Naive thymus-derived CD4-positive, alpha-beta T cell (primary cell): Measurements from ENCODE around the gene ZCCHC14. TPM values are rescaled to one million over a fixed set of nuclear protein-coding genes. Genes with fewer than 3 reads are reported as not detected.
A peak's percentile ranks its signal among the peaks of the same experiment; 100 is the strongest.

ENCODE experiments used
- ATAC-seq: fragments of 150-1000 bp; cut with Tn5 transposase; 2 replicates; pipeline ENCODE4 v1.10.0; 2021; ENCODE audit warnings: mild to moderate bottlenecking, moderate library complexity
- CTCF ChIA-PET: fragments of 350-600 bp; sonication (Branson Sonifier 250); formaldehyde crosslinking; loops from one replicate; lab custom pipeline; 2021; ENCODE audit warnings: antibody characterized with exemption; lab: Charles Lee
- POLR2A ChIA-PET: fragments of 350-600 bp; sonication (Branson Sonifier 250); formaldehyde crosslinking; loops from one replicate; lab custom pipeline; 2021; ENCODE audit warnings: antibody characterized with exemption, inconsistent platforms; lab: Charles Lee
- DNase-seq, 9 donors: peaks; one replicate each; pipeline versions ENCODE4 v3.0.0 to v3.0.0-alpha.2; 2020 to 2022; ENCODE audit warnings: mixed read lengths in 1 of 9
- H3K27ac ChIP-seq: one replicate; pipeline ENCODE4 v1.7.0; 2013; ENCODE audit warnings: mild to moderate bottlenecking, low read depth, low read length, moderate library complexity
- H3K27me3 ChIP-seq, 2 donors: one replicate each; pipeline ENCODE4 v1.7.0; 2013; ENCODE audit warnings: low read length in 2 of 2, mild to moderate bottlenecking in 2 of 2, moderate library complexity in 2 of 2; ENCODE audit not compliant: control insufficient read depth in 2 of 2, insufficient read depth in 2 of 2
- H3K36me3 ChIP-seq, 3 experiments: 1 replicate in 2 of 3; 2 replicates in 1 of 3; pipeline ENCODE4 v1.7.0; 2013; ENCODE audit warnings: low read length in 3 of 3, mild to moderate bottlenecking in 3 of 3, moderate library complexity in 1 of 3; ENCODE audit not compliant: insufficient read depth in 3 of 3, control insufficient read depth in 2 of 3
- H3K4me1 ChIP-seq, 2 donors: one replicate each; pipeline ENCODE4 v1.7.0; 2013; ENCODE audit warnings: low read length in 2 of 2, mild to moderate bottlenecking in 2 of 2, moderate library complexity in 1 of 2; ENCODE audit not compliant: control insufficient read depth in 2 of 2, insufficient read depth in 2 of 2
- H3K4me3 ChIP-seq: 2 replicates; pipeline ENCODE4 v1.7.0; 2013; ENCODE audit warnings: mild to moderate bottlenecking, low read length
- H3K9me3 ChIP-seq, 3 experiments: 1 replicate in 2 of 3; 2 replicates in 1 of 3; pipeline ENCODE4 v1.7.0; 2013; ENCODE audit warnings: low read length in 3 of 3; ENCODE audit not compliant: control insufficient read depth in 2 of 3
- H3K27ac Mint-ChIP-seq, 9 donors: one replicate each; pipeline ENCODE4 v1.8.0; 2020 to 2022; ENCODE audit warnings: mixed read lengths in 9 of 9, mild to moderate bottlenecking in 8 of 9, moderate library complexity in 5 of 9, inconsistent platforms in 2 of 9
- H3K27me3 Mint-ChIP-seq, 5 donors: one replicate each; pipeline ENCODE4 v1.8.0; 2021 to 2022; ENCODE audit warnings: mixed read lengths in 5 of 5, mild to moderate bottlenecking in 1 of 5
- H3K36me3 Mint-ChIP-seq, 5 donors: one replicate each; pipeline ENCODE4 v1.8.0; 2020 to 2022; ENCODE audit warnings: mixed read lengths in 5 of 5, mild to moderate bottlenecking in 3 of 5, inconsistent platforms in 1 of 5
- H3K4me1 Mint-ChIP-seq, 7 donors: one replicate each; pipeline ENCODE4 v1.8.0; 2020 to 2022; ENCODE audit warnings: mixed read lengths in 7 of 7, mild to moderate bottlenecking in 3 of 7, inconsistent platforms in 1 of 7
- H3K4me3 Mint-ChIP-seq, 10 donors: one replicate each; pipeline ENCODE4 v1.8.0; 2020 to 2022; ENCODE audit warnings: mild to moderate bottlenecking in 10 of 10, mixed read lengths in 10 of 10, moderate library complexity in 6 of 10, inconsistent platforms in 2 of 10
- H3K9me3 Mint-ChIP-seq, 11 donors: one replicate each; pipeline ENCODE4 v1.8.0; 2020 to 2022; ENCODE audit warnings: mixed read lengths in 11 of 11, mild to moderate bottlenecking in 4 of 11, inconsistent platforms in 1 of 11, moderate library complexity in 1 of 11
- intact Hi-C, 2 donors: fragments of 100-400 bp; cut with micrococcal nuclease; formaldehyde crosslinking; loops; one replicate each; pipeline ENCODE4 v1.15.1; 2023
- polyA plus RNA-seq, 2 donors: library from polyadenylated mRNA; unstranded; fragments of 300-500 nt; fragmentation: Illumina TruSeq; gene quantifications; one replicate each; pipeline ENCODE4 v1.2.3, GENCODE V29; 2021
- total RNA-seq, 6 experiments: library from RNA in 5 of 6; stranded (reverse) in 5 of 6; gene quantifications; 1 replicate in 5 of 6; 2 replicates in 1 of 6; pipeline ENCODE4 v1.2.3 and lab custom pipeline; 2021 to 2026

The ZCCHC14 gene
- total and polyA plus RNA-seq, 7 experiments from 2014 or later: 0.64 to 34.2 (median 18.3) TPM

DNA sequence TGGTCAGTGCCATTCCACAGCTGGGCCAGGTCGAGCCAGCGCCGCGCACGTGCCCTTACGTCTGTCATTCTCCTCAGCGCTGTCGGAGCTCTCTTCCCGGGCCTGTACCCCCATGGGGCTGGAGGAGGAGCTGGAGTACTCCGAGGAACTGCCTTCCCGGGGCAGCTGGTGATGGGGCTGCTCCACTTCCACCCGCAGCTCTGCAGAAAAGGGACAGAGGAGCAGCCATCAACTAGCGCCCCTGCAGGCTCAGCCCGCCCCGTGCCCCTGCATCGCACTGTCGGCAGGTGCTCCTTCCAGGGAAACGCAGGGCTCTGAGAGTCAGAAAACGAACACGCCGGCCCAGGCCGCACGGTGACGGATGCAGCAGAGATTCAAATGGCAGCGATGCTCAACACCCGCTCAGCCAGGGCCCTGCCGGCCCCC is 79.8 kb downstream of the ZCCHC14 start:
- Mint-ChIP-seq H3K9me3 (no peaks in the 10 kb centered on the region), H3K4me1 (no peaks in the 10 kb centered on the region), H3K36me3 (peaks cover 2 to 46% (median 7%) of the 10 kb centered on the region in 5 donors), H3K27me3 (no peaks in the 10 kb centered on the region), H3K27ac (peak overlapping the region in 1 of 9 donors; percentile 83), H3K4me3 (no peak overlapping the region)
- Histone ChIP-seq H3K36me3 (peaks cover 0 to 85% (median 8%) of the 10 kb centered on the region in 3 experiments), H3K9me3 (no peaks in the 10 kb centered on the region), H3K27ac (no peak overlapping the region), H3K4me1 (no peaks in the 10 kb centered on the region), H3K27me3 (no peaks in the 10 kb centered on the region), H3K4me3 (no peak overlapping the region)
- CTCF ChIA-PET: interaction anchor here (0.6 kb wide), 1 partner anchor 1627 kb away, joined by 3 read pairs; no protein-coding TSS in a partner anchor
- no peak for DNase-seq
- POLR2A ChIA-PET: interaction anchor here (0.5 to 1.1 kb wide), 2 partner anchors 10 to 291 kb away, joined by 3 read pairs; no protein-coding TSS in a partner anchor
- intact Hi-C loops: no loop called here
- no peak for ATAC-seq

DNA sequence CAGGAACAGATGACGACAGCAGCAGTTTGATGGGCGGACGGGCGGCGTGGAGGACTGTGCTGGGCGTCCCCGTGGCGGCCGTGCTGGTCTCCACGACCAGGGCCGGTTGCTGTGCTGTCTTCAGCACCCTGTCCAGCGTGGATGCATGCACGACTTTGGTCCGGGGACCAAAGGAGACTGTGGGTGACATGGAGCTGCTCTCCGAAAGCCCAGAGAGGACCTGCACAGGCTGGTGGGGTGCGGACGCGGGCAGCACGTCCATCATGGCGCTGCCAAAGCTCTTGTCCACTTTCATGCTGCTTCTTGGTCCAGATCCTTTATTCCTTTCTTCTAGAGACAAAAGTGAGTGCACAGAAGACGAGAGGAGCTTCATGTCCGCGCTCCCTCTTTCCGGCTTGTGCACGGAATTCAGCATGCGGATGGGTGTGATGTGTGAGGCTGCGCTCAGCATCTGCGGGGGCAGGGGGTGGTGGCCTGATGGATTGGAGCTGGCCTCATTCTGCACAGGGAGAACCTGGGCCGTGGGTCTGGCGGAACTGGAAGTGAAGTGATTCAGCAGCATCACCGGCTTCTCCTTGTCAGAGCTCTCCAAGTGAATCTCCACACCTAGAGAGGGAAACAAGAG is 80.3 kb downstream of the ZCCHC14 start:
- CTCF ChIA-PET: interaction anchor here (0.6 kb wide), 2 partner anchors 54 to 1626 kb away, joined by 3 read pairs; no protein-coding TSS in a partner anchor
- H3K4me1 Mint-ChIP-seq: no peaks in the 10 kb centered on the region
- Histone ChIP-seq H3K4me3 (no peak overlapping the region), H3K4me1 (no peaks in the 10 kb centered on the region), H3K27ac (no peak overlapping the region), H3K36me3 (peaks cover 0 to 85% (median 8%) of the 10 kb centered on the region in 3 experiments), H3K9me3 (no peaks in the 10 kb centered on the region), H3K27me3 (no peaks in the 10 kb centered on the region)
- no peak for ATAC-seq
- no peaks in the 10 kb centered on the region for H3K9me3 Mint-ChIP-seq
- DNase-seq: no peak
- POLR2A ChIA-PET: interaction anchor here (0.5 to 1.1 kb wide), 2 partner anchors 10 to 291 kb away, joined by 3 read pairs; no protein-coding TSS in a partner anchor
- peaks cover 2 to 51% (median 7%) of the 10 kb centered on the region in 5 donors for H3K36me3 Mint-ChIP-seq
- intact Hi-C loops: no loop called here
- H3K27me3 Mint-ChIP-seq: no peaks in the 10 kb centered on the region
- peak overlapping the region in 1 of 9 donors; percentile 51 for H3K27ac Mint-ChIP-seq
- no peak overlapping the region for H3K4me3 Mint-ChIP-seq

DNA sequence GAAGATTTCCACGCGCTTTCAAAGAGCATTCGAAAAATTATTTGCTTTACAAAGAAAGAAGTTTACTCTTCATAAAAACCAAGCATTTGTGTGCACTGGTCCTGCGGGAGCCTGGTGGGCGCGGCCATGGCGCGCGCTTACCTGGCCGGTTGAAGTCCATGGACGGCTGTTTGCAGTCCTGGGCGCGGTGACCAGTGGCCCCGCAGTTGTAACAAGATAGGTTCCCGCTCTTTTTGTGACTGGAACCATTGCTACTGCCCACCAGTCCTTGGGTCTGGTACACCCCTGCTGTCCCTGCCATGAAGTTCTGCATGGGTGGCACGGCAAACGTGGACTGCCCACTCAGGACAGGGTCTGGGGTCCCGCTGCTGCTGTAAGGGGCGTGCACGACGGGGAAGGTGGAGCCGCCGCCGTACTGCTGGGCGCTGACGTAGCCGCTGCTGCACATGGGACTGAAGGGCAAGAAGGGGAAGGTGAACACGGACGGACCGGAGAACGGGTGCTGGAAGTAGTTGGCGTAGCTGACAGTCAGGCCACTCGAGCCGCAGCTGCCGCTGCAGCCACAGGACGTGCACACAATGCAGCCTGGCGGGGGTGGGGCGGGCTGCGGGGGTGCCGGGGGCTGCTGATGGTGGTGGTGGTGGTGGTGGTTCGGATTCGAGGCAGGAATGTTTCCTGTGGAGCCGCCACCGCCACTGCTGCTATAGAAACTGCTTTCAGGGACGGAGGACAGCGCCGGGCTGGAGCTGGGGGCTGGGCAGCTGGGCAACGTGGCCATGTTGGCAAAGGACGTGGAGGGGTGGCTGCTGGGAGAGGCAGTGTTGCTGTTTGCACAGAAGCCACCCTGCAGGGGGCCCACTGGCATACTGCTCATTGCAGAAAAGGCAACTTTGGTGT is 81.2 kb downstream of the ZCCHC14 start:
- H3K27me3 Mint-ChIP-seq: no peaks in the 10 kb centered on the region
- H3K27ac ChIP-seq: no peak overlapping the region
- no peak overlapping the region for H3K27ac Mint-ChIP-seq
- CTCF ChIA-PET: interaction anchor here (0.6 kb wide), 1 partner anchor 54 kb away, joined by 3 read pairs; no protein-coding TSS in a partner anchor
- no peaks in the 10 kb centered on the region for H3K9me3 Mint-ChIP-seq
- no peak overlapping the region for H3K4me3 Mint-ChIP-seq
- H3K4me3 ChIP-seq: no peak overlapping the region
- DNase-seq (no peak), ATAC-seq (no peak)
- POLR2A ChIA-PET: no interaction called here
- peaks cover 0 to 87% (median 8%) of the 10 kb centered on the region in 3 experiments for H3K36me3 ChIP-seq
- intact Hi-C loops: no loop called here
- H3K36me3 Mint-ChIP-seq: peaks cover 4 to 47% (median 7%) of the 10 kb centered on the region in 5 donors
- H3K4me1 ChIP-seq: no peaks in the 10 kb centered on the region
- no peaks in the 10 kb centered on the region for H3K9me3 ChIP-seq
- no peaks in the 10 kb centered on the region for H3K4me1 Mint-ChIP-seq
- no peaks in the 10 kb centered on the region for H3K27me3 ChIP-seq

DNA sequence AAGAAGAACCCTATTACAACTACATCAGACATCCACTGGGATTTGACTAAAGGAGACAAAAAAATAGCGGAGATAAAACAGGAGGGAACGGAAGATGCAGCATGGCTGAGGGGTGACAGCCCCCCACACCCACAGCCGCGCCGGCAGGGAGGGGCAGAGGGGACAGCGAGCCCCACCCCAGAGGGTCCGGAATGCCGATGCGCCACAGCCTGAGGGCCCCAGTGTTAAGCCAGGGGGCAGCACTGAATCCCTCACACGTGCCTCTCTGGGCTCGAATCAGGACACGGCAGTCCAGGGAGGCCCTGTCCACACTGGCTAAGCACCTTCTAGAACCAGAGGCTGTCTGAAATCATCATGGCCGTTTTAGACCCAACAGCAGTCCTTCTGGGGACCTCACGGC is 81.9 kb downstream of the ZCCHC14 start:
- no peaks in the 10 kb centered on the region for H3K9me3 Mint-ChIP-seq
- no peak overlapping the region for H3K27ac Mint-ChIP-seq
- intact Hi-C loops: no loop called here

DNA sequence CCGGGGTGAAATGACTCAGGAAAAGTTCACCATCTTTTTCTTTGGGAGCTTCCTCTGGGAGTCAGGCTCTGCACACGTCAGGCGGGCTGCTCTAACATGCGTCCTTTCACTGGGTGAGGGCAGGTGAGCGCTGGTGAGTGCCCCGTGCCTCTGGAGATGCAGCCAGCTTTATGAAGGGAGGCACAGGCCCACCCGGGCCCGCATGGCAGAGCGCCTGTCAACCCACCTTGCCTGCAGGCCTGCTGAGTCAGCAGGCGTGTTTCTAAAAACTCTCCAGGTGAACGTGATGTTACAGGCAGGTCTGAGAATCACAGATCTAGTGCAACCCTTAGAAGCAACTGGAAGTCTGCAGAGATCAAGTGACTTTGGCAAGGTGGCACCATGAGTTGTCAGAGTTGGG is 82.3 kb downstream of the ZCCHC14 start:
- Mint-ChIP-seq H3K4me3 (no peak overlapping the region), H3K27ac (no peak overlapping the region), H3K4me1 (no peaks in the 10 kb centered on the region), H3K36me3 (peaks cover 4 to 46% (median 7%) of the 10 kb centered on the region in 5 donors), H3K27me3 (no peaks in the 10 kb centered on the region), H3K9me3 (no peaks in the 10 kb centered on the region)
- DNase-seq (no peak), ATAC-seq (no peak)
- H3K36me3 ChIP-seq: peaks cover 0 to 84% (median 8%) of the 10 kb centered on the region in 3 experiments
- intact Hi-C loops: no loop called here
- H3K4me3 ChIP-seq: no peak overlapping the region
- H3K27ac ChIP-seq: no peak overlapping the region
- no peaks in the 10 kb centered on the region for H3K4me1 ChIP-seq
- H3K27me3 ChIP-seq: no peaks in the 10 kb centered on the region
- ChIA-PET POLR2A (no interaction called here), CTCF (no interaction called here)
- H3K9me3 ChIP-seq: no peaks in the 10 kb centered on the region

More for the DNA sequence above, 81.9 kb downstream of the ZCCHC14 start:
- no peak for ATAC-seq
- Mint-ChIP-seq H3K27me3 (no peaks in the 10 kb centered on the region), H3K36me3 (peaks cover 4 to 47% (median 7%) of the 10 kb centered on the region in 5 donors), H3K4me1 (no peaks in the 10 kb centered on the region), H3K4me3 (no peak overlapping the region)
- Histone ChIP-seq H3K27me3 (no peaks in the 10 kb centered on the region), H3K9me3 (no peaks in the 10 kb centered on the region), H3K27ac (no peak overlapping the region), H3K4me1 (no peaks in the 10 kb centered on the region), H3K36me3 (peaks cover 0 to 86% (median 8%) of the 10 kb centered on the region in 3 experiments), H3K4me3 (no peak overlapping the region)
- CTCF ChIA-PET: no interaction called here
- DNase-seq: no peak
- POLR2A ChIA-PET: no interaction called here

DNA sequence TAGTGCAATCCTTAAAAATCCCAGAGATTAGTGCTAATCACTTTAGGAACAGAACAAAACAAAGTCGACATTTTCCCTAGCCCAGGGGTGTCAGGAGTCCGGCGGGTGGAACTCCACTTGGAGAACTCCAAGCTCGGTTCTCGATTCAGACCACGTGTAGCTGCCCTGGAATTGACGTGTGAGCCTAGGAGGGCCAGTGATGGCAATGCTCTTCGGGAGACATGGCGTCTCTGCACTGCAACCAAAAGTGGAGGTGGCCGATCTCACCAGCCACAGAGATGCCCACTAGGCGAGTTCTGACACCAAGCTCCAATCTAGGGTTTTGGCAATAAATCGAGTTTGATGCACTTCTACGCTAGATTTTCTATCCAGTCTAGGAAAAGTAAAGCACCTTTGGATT is 83.0 kb downstream of the ZCCHC14 start:
- no peak for DNase-seq
- H3K36me3 ChIP-seq: peaks cover 4 to 87% (median 8%) of the 10 kb centered on the region in 3 experiments

More for the DNA sequence above, 83.0 kb downstream of the ZCCHC14 start:
- ChIA-PET POLR2A (no interaction called here), CTCF (interaction anchor here (1.0 kb wide), 1 partner anchor 14 kb away, joined by 4 read pairs; no protein-coding TSS in a partner anchor)
- Mint-ChIP-seq H3K27me3 (no peaks in the 10 kb centered on the region), H3K4me1 (no peaks in the 10 kb centered on the region), H3K9me3 (no peaks in the 10 kb centered on the region), H3K4me3 (no peak overlapping the region), H3K36me3 (peaks cover 4 to 45% (median 7%) of the 10 kb centered on the region in 5 donors), H3K27ac (no peak overlapping the region)
- ATAC-seq: no peak
- Histone ChIP-seq H3K27me3 (no peaks in the 10 kb centered on the region), H3K4me1 (no peaks in the 10 kb centered on the region), H3K4me3 (no peak overlapping the region), H3K9me3 (no peaks in the 10 kb centered on the region), H3K27ac (no peak overlapping the region)
- intact Hi-C loops: no loop called here
